GM21619 (cell line): ENCODE measurements around the gene CAMSAP1.
"Not testable (repeated sequence)": the region's sequence is repeated elsewhere in the genome, so short reads cannot be mapped to it uniquely, and the experiment has no call there.

ENCODE experiments used
- ATAC-seq: cut with Tn5 transposase; IDR thresholded peaks from one replicate; pipeline ENCODE4 v1.9.1; 2021; ENCODE audit not compliant: unreplicated experiment

The CAMSAP1 gene

GRCh38 chr9:135901031-135901758 is 6.2 kb downstream of the CAMSAP1 start:
- no peak for ATAC-seq

- ATAC-seq: no peak
Observed at GRCh38 chr9:135898634-135899407, 8.5 kb downstream of the CAMSAP1 start.

GRCh38 chr9:135896626-135897025 is 10.7 kb downstream of the CAMSAP1 start:
- ATAC-seq: no peak

- ATAC-seq: no peak
Observed at GRCh38 chr9:135896205-135896604, 11.1 kb downstream of the CAMSAP1 start.

GRCh38 chr9:135895202-135895848 is 12.0 kb downstream of the CAMSAP1 start:
- ATAC-seq: no peak

GRCh38 chr9:135893104-135893503 is 14.2 kb downstream of the CAMSAP1 start:
- no peak for ATAC-seq

GRCh38 chr9:135892327-135892726 is 15.0 kb downstream of the CAMSAP1 start:
- not testable (repeated sequence) for ATAC-seq

- ATAC-seq: no peak
Observed at GRCh38 chr9:135891027-135891631, 16.2 kb downstream of the CAMSAP1 start.

GRCh38 chr9:135890190-135891026 is 16.9 kb downstream of the CAMSAP1 start:
- ATAC-seq: no peak

GRCh38 chr9:135889564-135890189 is 17.7 kb downstream of the CAMSAP1 start:
- ATAC-seq: no peak

GRCh38 chr9:135888766-135889394 is 18.5 kb downstream of the CAMSAP1 start:
- no peak for ATAC-seq

- ATAC-seq: no peak
Observed at GRCh38 chr9:135888126-135888765, 19.1 kb downstream of the CAMSAP1 start.

GRCh38 chr9:135887585-135888050 is 19.7 kb downstream of the CAMSAP1 start:
- ATAC-seq: peak; percentile 71

- no peak for ATAC-seq
Observed at GRCh38 chr9:135887021-135887507, 20.3 kb downstream of the CAMSAP1 start.

- ATAC-seq: no peak
Observed at GRCh38 chr9:135886147-135886981, 21.0 kb downstream of the CAMSAP1 start.

GRCh38 chr9:135885100-135885853 is 22.1 kb downstream of the CAMSAP1 start:
- ATAC-seq: no peak

- no peak for ATAC-seq
Observed at GRCh38 chr9:135884328-135885035, 22.9 kb downstream of the CAMSAP1 start.
